Activated CD8-positive, alpha-beta memory T cell treated with anti-CD3 and anti-CD28 coated beads, Interleukin-2, amount 50 U/mL, for 48 hours (primary cell): ENCODE measurements around the gene ROM1.
"Not testable (repeated sequence)": the region's sequence is repeated elsewhere in the genome, so short reads cannot be mapped to it uniquely, and the experiment has no call there.

ENCODE experiments used
- DNase-seq: peaks from one replicate; pipeline ENCODE4 v3.0.0-alpha.2; 2020

ROM1 gene

DNA sequence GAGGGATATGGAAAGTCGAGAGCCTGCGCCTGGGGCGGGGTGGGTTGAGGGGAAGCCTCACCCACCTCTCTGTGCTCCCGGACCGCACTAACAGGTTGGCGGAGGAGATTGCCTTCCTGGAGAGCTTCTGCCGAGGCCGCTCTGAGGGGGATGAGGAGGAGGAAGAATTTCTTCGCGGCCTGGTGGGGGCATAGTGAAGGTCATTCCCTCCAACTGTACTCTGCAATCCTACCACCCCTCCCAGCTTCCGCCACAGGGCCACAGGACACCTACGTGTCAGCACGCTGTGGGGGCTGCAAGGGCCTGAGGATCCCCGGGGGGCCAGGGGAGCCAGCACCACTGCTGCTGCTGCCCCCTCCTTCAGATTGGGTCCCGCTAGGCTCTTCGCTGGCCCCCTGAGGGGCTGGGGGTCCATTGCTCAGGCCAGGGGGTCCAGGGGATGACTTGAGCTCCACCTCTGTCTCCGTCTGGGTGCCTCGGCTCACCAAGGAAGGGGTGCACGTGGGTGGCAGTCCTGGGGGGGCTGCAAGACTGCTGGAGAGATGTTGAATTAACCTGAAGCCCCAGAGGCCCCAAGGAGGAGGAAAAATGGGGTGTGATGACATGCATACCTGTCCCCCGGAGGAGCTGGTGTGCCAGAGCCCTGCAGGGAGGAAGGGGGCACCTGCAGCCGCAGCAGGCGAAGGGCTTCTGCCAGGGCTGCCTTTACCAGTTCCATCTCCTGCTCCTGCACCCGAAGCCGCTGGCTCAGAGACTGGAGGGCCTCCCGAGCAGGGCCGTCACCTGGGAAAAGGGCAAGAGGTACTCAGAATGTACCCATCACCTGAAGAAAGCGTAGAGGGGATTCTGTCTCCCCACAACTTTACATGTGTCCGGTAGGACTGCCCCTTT is 2.0 kb upstream of the ROM1 start:
- DNase-seq, result no peak

DNA sequence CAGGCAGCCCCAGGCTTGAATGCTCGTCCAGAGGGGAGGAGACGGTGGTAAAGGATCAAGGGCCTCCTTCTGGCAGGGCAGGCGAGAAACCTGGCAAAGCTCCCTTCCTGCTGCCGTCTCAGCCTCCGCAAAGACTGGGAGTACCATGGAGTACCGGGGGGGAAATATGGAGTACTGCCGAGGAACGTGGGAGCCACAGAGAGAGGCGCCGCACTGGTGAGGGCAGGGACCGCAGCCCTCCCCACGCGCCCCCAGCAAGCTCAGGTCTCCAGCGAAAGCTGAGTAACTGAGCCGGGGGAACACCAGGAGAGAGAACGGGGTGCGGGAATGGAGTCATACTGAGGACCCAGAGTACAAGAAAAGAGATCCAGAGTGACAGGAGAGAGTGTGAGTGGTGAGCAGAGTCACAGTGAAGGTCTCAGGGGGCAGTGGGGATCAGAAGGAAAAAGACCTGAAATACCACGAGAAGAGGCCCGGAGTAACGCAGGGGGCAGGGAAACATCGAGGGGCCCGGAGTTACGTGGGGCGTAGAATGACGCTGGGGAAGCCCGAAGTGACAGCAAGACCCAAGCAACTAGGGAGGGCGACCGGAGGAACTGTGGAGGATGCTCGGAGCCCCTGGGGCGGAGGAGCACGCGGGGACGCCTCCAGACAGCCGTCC is 1.2 kb upstream of the ROM1 start:
- DNase-seq, result peak; percentile 80

DNA sequence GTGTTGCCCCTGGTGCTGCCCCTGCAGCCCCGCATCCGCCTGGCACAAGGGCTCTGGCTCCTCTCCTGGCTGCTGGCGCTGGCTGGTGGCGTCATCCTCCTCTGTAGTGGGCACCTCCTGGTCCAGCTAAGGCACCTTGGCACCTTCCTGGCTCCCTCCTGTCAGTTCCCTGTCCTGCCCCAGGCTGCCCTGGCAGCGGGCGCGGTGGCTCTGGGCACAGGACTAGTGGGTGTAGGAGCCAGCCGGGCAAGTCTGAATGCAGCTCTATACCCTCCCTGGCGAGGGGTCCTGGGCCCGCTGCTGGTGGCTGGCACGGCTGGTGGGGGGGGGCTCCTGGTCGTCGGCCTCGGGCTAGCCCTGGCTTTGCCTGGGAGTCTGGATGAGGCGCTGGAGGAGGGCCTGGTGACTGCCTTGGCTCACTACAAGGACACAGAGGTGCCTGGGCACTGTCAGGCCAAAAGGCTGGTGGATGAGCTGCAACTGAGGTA is 278 bp downstream of the ROM1 start:
- no peak for DNase-seq

DNA sequence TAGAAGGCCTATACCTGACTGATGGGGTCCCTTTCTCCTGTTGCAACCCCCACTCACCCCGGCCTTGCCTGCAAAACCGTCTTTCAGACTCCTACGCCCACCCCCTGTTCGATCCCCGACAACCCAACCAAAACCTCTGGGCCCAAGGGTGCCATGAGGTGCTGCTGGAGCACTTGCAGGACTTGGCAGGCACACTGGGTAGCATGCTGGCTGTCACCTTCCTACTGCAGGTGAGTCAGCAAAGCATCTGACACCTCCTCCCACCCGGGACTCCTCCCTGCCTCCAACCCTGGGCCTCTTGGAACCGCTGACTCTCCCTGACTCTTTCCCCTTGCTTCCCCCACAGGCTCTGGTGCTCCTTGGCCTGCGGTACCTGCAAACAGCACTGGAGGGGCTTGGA is 1.2 kb downstream of the ROM1 start:
- peak; percentile 71 for DNase-seq

DNA sequence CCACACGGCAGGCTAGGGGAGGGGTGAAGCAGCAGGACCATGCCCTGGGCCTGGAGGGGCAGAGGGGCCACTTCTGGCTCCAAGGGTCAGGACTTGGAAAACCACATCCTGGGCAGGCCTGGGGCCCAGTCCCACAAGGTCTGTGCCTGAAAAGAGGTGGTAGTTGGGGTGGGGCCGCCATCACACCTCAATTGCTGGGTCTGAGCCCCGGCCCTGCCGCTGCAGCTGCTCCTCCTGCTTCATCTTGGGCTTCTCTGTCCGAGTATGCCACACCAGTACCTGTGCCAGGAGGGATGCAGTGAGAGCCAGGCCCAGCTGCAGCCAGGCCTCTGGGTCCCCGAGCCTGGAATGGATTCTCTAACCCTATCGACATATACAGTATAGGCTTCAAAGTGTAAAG is 2.5 kb downstream of the ROM1 start:
- no peak for DNase-seq

DNA sequence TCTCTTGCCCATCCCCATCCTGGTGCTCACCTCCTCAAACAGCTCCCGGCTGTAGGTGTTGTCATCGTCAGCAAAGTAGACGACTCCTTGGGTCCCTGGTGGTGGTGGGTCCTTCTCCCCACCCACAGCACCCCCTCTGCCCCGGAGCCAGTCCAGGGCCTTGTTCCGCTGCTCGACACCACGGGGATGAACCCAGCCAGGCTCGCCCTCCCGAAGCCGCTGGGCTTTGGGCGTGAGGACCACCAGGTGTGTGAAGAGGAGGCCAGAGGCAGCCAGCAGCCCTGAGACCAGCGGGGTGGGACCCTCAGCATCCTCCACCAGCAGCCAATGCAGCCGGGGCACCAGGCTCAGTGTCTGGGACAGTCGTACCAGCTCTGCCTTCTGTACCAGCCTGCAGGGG is 3.9 kb downstream of the ROM1 start:
- not testable (repeated sequence) for DNase-seq

DNA sequence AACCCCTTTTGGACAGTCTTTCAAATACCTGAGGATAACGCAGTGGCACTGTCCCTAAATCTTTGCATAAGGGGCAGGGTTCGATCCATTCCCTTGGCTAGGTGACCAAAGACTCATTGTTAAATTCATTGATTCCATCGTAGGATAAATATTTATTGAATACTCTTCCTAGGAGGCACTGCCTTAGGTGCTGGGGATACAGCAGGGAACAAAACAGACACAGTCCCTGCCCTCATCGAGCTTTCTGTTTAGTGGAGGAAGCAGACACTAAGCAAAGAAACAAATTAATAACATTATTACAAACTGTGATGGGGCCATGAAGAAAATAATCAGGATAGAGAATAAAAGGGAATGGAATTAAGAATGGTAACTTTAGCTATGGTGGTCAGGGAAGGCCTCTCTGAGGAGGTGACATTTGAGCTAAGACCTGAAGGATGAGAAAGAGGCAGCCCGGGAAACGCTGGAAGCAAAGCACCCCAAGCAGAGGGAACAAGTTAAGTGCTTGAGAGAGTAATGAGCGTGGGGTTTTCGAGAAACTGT is 8.0 kb downstream of the ROM1 start:
- DNase-seq, result no peak

DNA sequence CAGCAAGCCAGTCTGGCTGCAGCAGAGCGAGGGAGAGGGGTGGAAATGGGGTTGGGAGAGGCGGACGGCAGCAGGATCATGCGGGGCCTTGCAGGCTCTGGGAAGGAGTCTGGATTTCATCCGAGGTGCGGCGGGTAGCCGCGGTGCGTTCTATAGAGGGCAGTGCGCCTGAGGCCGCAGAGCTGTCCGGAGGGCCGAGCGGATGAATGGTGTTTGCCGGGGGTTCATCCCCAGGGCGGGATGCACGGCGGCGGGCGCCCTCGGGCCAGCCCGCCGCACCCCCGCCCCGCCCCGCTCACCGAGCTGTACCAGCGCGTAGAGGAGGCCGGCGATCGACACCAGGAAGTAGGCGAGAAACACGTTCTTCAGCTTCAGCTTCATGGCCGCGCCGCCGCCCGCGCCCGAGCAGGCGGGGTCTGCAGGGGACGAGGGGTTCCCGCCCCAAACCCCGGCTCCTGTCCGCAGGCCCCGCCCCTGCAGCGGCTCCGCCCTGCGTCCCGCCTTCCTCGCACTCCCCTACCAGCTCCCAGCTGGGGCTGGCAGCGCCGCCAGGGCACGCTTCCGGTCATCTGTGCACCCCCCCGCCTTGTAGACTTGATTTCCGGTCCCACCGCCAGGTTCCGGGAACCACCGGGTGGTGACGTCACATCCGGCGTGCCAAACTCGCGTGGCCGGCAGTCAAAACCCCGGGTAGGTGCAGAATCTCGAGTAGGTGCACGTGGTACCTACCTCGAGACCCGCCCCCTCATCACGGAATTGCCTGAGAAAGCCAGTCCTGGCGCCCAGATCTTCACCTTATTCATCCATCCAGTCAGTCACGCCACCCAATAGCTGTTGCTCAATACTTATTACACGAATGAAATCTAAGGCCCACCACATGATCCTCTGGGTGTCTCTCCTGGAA is 8.8 kb downstream of the ROM1 start, which contains the start of gene B3GAT3:
TSS of gene B3GAT3 (minus strand) at position 420 of the 904 bp plus-strand sequence. CDS start at position 381, 39 bp downstream.
- DNase-seq, result peak; percentile 98

DNA sequence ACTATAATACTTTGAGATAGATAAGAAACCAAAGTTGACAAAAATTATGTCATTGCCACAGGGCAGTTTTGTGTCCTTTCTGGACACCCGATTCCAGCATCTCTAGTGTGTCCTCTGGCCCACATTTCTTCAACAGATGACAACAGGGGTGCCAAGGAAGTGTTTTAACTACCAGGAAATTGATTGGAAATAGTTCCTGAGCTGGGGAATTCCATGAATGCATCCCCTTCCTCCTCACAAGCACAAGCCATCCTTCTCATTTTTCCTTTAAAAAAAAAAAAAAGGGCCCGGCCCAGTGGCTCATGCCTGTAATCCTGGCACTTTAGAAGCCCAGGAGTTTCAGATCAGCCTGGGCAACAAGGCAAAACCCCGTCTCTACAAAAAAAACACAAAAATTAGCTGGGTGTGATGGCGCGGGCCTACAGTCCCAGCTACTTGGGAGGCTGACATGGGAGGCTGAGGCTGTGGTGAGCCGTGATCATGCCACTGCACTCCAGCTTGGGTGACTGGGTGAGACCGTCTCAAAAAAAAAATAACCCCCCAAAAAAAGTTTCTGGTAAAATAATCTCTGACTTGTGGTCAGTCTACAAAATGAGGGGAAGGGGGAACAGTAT is 9.5 kb downstream of the ROM1 start:
- DNase-seq, result no peak

DNA sequence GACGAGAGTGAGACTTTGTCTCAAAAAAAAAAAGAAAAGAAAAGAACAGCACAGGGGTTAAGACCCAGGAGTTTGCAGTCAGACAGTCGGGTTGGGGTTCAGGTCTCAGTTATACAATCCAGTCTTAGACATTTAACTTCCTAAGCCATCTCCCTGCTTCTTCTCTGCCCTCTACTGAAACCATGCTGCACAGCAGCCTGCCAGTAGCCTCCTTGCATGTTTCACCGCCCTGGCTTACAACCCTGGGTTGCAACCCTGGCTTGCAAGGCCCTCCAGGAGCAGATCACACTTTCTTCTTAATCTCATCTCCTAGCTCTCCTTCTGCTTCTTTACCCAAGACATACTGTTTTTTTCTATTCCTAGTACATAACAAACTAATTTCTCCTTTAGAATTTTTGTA is 14.7 kb downstream of the ROM1 start:
- DNase-seq, result no peak

DNA sequence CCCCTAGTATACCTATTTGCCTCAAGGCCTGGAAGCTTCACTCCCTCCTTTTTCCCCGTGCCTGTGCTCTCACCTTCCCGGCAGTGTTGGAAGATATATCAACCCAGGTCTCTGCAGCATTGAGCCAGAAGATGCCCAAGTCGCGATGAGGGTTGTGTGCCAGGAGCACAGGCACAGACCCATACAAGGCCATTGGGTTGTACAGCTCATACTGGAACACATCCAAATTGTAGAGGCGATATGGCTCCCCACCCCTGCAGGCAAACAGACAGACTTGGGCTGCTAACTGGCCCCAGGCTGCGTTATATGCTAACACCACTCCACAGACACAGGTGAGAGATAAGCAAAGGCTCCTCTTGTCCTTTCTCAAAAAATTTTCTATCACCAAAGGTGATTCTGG is 19.4 kb downstream of the ROM1 start:
- DNase-seq, result no peak

DNA sequence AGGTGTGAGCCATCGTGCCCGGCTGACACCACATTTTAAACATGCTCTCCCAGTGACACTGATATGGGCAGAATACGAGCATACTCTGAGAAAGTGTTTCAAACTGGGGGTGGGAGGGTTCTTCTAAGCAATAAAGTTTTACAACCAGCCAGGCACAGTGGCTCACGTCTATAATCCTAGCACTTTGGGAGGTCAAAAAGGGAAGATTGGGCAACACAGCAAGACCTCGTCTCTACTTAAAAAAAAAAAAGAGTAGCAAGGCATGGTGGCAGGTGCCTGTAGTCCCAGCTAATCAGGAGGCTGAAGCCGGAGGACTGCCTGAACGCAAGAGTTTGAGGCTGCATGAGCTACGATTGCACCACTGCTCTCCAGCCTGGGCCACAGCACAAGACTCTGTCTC is 31.2 kb downstream of the ROM1 start:
- DNase-seq, result no peak

DNA sequence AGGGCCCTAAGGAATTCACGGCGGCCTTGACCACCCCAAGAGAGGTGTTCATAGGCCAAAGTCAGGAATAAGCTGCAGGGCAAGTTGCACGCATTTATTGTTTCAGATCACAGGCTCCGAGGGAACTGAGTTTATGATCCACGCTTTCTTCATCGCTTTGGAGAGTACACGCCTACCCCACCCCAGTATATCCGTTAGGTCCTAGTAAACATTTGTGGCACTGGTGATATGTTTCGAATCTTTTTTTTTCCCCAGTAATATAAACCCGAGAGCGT is 32.6 kb downstream of the ROM1 start:
- DNase-seq, result no peak

DNA sequence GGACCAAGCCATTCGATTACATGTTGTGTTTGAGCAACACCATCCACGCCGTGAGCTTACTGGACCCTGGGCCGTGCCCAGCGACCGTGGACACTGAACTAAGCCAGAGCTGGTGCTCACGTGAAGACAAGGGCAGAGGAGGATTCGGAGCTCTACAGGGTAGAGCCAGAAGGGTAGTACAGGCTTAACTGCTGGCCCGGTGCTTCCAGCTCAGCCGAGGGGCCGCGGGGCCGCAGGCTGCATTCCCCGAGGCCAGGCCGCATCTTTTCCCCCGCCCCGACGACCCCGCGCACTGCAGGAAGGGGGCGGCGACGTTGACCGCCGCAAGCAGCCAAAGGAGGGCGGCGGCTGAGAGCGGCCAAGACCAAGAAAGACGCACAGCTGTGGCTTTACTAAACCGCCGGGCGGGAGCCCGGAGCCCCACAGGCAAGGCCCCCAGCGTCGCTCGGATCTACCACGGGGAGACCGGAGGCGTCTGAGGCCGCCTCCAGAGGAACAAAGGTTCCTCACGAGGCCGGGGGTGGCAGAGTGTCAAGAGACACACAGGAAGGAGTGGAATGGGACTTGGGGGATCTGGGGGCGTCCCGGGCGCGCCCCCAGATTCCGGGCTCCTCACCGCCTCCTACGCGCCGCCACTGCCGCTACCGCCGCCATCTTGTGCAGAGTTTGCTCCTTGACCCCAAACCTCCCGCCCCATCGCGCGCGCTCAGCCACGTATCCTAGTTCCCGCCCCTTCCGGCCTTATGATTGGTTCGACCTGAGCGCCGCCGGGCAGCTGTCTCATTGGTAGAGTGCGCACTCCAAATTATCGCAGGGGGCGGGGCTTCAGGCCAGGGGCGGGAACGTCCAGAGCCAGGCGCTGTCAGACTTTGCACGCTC is 33.1 kb downstream of the ROM1 start, which contains the start of gene GANAB:
TSS of gene GANAB (minus strand) at position 668 of the 879 bp plus-strand sequence. CDS start at position 654, 14 bp downstream.
- DNase-seq, result peak; percentile 99

DNA sequence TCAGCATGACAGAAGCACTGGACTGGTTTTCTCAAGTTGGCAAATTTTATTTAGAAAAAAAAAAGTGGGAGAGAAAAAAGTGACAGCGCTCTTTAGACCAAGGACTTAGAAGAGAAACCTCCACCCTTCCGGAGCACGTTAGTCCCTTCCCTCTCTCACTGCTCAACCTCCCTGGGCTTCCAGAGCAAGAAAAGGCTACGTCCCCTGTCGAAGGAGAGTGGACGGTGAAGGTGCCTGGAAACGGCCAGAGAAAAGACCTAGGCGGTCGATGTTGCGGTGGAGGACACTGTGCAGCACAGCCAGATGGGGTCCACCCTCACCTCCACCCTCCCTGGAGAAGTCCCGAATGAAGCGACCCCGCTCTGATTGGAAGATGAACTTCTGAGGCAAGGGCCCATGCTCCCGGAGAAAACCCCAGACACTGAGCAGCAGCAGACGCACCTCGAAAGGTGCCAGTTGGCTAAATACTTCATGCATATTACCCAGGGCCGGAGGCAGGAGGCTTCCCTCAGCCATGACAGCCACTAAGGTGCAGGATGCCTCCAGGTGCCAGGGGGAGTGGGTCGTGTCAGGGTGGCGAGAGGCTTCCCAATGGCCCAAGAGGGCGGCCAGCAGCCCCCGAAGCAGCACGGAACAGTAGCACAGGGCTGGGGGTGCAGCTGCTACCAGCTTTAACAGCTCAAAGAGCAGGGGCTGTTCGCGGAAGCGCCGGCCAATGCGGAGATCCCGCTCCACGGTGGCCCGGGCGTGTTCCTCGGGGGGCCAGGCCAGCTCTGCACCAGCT is 34.0 kb downstream of the ROM1 start:
- no peak for DNase-seq

DNA sequence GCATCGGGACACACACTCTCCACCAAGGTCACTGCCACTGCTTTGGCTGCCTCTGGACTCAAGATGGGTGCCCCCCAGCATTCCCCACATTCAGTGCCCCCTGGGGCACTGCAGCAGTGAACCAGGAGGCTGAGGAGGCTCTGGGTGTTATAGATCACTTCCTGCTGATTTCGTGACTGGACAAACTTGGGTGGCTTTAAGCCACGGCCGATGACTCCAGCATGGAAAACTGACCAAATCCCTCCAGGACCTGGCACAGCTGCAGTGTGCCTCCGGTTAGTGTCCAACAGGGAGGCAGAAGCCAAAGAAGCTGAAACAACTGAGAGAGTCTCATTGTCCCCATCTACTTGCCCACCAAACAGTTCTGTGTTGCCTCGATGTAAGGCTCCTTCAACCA is 34.5 kb downstream of the ROM1 start:
- no peak for DNase-seq

DNA sequence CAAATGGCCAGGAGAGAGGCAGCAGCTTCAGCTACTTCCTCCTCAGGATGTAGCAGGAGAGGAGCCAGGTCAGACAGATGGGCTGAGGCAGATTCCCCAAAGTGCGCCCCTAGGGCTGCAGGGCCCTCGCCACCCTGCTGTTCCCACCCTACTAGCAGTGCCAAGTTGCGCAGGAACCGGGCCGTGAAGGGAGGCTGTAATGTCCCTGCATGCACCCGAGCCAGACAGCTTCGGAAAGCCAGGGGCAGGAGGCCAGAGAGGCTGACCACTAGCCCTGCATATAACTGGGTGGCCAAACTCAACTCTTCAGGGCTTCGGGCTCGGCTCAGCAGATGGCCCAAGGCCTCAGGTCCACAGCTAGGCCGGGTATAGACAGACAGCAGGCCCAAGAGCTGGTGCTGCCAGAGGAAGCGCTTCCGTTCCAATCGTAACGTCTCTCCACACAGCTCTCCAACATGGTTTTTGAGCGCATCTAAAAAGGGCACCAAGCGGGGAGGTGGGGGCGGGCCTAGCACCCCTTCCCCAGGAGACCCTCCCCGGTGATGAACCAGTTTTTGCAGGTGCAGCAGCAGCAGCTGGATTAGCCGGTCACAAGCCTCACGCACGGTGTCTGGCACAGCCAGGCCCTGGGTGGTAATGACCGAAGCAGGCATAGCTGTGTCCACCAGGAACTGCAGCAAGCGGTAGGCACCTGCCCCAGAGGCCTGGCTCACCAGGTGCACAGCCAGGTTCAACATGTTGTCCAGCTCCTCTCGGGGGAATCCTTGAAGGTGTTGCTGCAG is 35.3 kb downstream of the ROM1 start:
- DNase-seq, result no peak

DNA sequence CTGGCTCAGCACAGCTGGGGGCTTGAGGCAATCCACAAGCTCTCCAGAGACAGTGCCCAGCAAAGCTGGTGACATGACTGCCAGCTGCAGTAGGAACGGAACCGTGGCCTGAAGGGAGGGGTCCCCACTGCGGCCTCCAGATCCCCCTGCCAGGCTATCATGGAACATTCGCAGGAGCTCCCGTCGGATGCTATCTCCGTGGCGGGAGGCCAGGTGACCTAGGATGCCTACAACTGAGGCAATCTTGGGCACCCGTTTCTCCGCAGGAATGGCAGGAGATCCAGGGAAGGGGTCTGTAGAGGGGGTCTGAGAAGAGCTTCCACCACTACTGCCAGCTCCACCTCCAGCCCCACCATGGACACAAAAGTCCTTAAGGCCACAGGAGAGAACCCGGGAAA is 35.9 kb downstream of the ROM1 start:
- no peak for DNase-seq

DNA sequence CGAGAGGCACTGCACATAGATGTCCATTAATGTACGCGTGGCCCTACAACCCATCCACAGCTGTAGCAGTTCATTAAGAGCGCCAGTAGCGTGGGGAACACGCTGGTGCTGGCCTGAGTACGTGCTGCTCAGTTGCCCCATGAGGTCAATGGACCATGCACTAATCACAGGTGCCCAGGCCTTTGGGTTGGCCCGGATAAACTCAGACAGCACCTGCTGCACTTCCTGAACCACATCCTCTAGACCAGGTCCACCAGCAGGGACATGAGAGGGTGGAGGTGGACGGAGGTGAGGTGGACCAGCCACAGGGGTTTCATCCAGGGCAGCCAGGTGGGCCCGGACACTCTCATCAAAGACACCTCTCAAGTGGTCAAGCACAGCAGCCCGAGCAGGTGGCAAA is 36.4 kb downstream of the ROM1 start:
- DNase-seq, result no peak

DNA sequence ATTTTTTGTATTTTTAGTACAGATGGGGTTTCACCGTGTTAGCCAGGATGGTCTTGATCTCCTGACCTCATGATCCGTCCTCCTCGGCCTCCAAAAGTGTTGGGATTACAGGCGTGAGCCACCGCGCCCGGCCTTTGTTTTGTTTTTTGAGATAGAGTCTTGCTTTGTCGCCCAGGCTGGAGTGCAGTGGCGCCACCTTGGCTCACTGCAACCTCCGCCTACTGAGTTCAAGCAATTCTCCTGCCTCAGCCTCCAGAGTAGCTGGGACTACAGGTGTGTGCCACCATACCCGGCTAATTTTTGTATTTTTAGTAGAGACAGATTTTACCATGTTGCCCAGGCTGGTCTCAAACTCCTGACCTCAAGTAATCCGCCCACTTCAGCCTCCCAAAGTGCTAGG is 37.2 kb downstream of the ROM1 start:
- DNase-seq, result not testable (repeated sequence)
